KOPT-K1 (cell line): ENCODE results near the gene ARID1B.

Experiments used
- H3K27ac ChIP-seq: fragments of 200-600 bp; sonication (generic); 2 replicates; pipeline ENCODE4 v1.5.1; 2016; ENCODE audit warnings: antibody characterized with exemption, mild to moderate bottlenecking, low read depth, low read length; ENCODE audit not compliant: poor library complexity, severe bottlenecking
- H3K36me3 ChIP-seq: fragments of 200-600 bp; sonication (generic); 2 replicates; pipeline ENCODE4 v1.5.1; 2017; ENCODE audit warnings: antibody characterized with exemption, mild to moderate bottlenecking, low read length, moderate library complexity; ENCODE audit not compliant: insufficient read depth
- H3K9me3 ChIP-seq: fragments of 200-600 bp; sonication (generic); 2 replicates; pipeline ENCODE4 v1.5.1; 2017; ENCODE audit warnings: antibody characterized with exemption, low read length, mild to moderate bottlenecking; ENCODE audit not compliant: insufficient read depth, poor library complexity, severe bottlenecking

Gene ARID1B

GRCh38 chr6:157242791-157243190 lies 465.6 kb downstream of the ARID1B start:
- peaks cover 1% of the 10 kb centered on the region for H3K9me3 ChIP-seq
- H3K27ac ChIP-seq, result no peak overlapping the region
- no peaks in the 10 kb centered on the region for H3K36me3 ChIP-seq

GRCh38 chr6:157244175-157244574 lies 467.0 kb downstream of the ARID1B start:
- H3K36me3 ChIP-seq, result no peaks in the 10 kb centered on the region
- peaks cover 12% of the 10 kb centered on the region for H3K9me3 ChIP-seq
- no peak overlapping the region for H3K27ac ChIP-seq

GRCh38 chr6:157244780-157245179 lies 467.6 kb downstream of the ARID1B start:
- Histone ChIP-seq H3K36me3 (no peaks in the 10 kb centered on the region), H3K9me3 (peaks cover 12% of the 10 kb centered on the region)

GRCh38 chr6:157245436-157245835 lies 468.3 kb downstream of the ARID1B start:
- peaks cover 12% of the 10 kb centered on the region for H3K9me3 ChIP-seq
- H3K36me3 ChIP-seq, result no peaks in the 10 kb centered on the region
- H3K27ac ChIP-seq, result no peak overlapping the region

More at GRCh38 chr6:157244780-157245179, 467.6 kb downstream of the ARID1B start:
- H3K27ac ChIP-seq, result no peak overlapping the region

- Histone ChIP-seq H3K9me3 (peaks cover 12% of the 10 kb centered on the region), H3K36me3 (no peaks in the 10 kb centered on the region), H3K27ac (no peak overlapping the region)
These were observed 469.0 kb downstream of the ARID1B start for GRCh38 chr6:157246048-157246630.

- H3K27ac ChIP-seq, result no peak overlapping the region
- H3K9me3 ChIP-seq, result peaks cover 12% of the 10 kb centered on the region
- H3K36me3 ChIP-seq, result no peaks in the 10 kb centered on the region
These were observed 469.8 kb downstream of the ARID1B start for GRCh38 chr6:157246771-157247484.

- Histone ChIP-seq H3K9me3 (peaks cover 12% of the 10 kb centered on the region), H3K36me3 (no peaks in the 10 kb centered on the region), H3K27ac (no peak overlapping the region)
These were observed 471.1 kb downstream of the ARID1B start for GRCh38 chr6:157248264-157248663.

GRCh38 chr6:157249826-157250225 lies 472.6 kb downstream of the ARID1B start:
- Histone ChIP-seq H3K36me3 (no peaks in the 10 kb centered on the region), H3K9me3 (peaks cover 12% of the 10 kb centered on the region), H3K27ac (no peak overlapping the region)

- Histone ChIP-seq H3K9me3 (peaks cover 12% of the 10 kb centered on the region), H3K27ac (no peak overlapping the region), H3K36me3 (no peaks in the 10 kb centered on the region)
These were observed 474.5 kb downstream of the ARID1B start for GRCh38 chr6:157251586-157252247.

GRCh38 chr6:157253017-157253416 lies 475.8 kb downstream of the ARID1B start:
- Histone ChIP-seq H3K36me3 (no peaks in the 10 kb centered on the region), H3K9me3 (peaks cover 9% of the 10 kb centered on the region), H3K27ac (no peak overlapping the region)

- H3K27ac ChIP-seq, result no peak overlapping the region
- no peaks in the 10 kb centered on the region for H3K36me3 ChIP-seq
- H3K9me3 ChIP-seq, result peaks cover 2% of the 10 kb centered on the region
These were observed 476.5 kb downstream of the ARID1B start for GRCh38 chr6:157253699-157254098.

- Histone ChIP-seq H3K36me3 (no peaks in the 10 kb centered on the region), H3K9me3 (no peaks in the 10 kb centered on the region), H3K27ac (no peak overlapping the region)
These were observed 477.4 kb downstream of the ARID1B start for GRCh38 chr6:157254538-157254937.

- Histone ChIP-seq H3K27ac (no peak overlapping the region), H3K36me3 (no peaks in the 10 kb centered on the region), H3K9me3 (no peaks in the 10 kb centered on the region)
These were observed 477.9 kb downstream of the ARID1B start for GRCh38 chr6:157255079-157255478.

GRCh38 chr6:157258878-157259277 lies 481.7 kb downstream of the ARID1B start:
- no peak overlapping the region for H3K27ac ChIP-seq
- H3K36me3 ChIP-seq, result no peaks in the 10 kb centered on the region
- H3K9me3 ChIP-seq, result no peaks in the 10 kb centered on the region

GRCh38 chr6:157259443-157259842 lies 482.3 kb downstream of the ARID1B start:
- H3K27ac ChIP-seq, result no peak overlapping the region
- no peaks in the 10 kb centered on the region for H3K36me3 ChIP-seq
- no peaks in the 10 kb centered on the region for H3K9me3 ChIP-seq
